Mesothelial cell of epicardium (in vitro differentiated cells): ENCODE data around the gene ATP13A2. TPM values are rescaled to one million over a fixed set of nuclear protein-coding genes. Genes with fewer than 3 reads are reported as not detected.
A peak's percentile ranks its signal among the peaks of the same experiment; 100 is the strongest.

ENCODE experiments used
- DNase-seq, 2 experiments: peaks; one replicate each; pipeline ENCODE4 v3.0.0; 2021; ENCODE audit warnings: low spot score in 2 of 2; ENCODE audit not compliant: unreplicated experiment in 2 of 2
- H3K27ac Mint-ChIP-seq: 2 replicates; pipeline ENCODE4 v1.8.0; 2021; ENCODE audit warnings: mixed read lengths
- H3K27me3 Mint-ChIP-seq: 2 replicates; pipeline ENCODE4 v1.8.0; 2021; ENCODE audit warnings: low read depth, mixed read lengths
- H3K36me3 Mint-ChIP-seq: 2 replicates; pipeline ENCODE4 v1.8.0; 2021; ENCODE audit warnings: mixed read lengths
- H3K4me1 Mint-ChIP-seq: 2 replicates; pipeline ENCODE4 v1.8.0; 2021; ENCODE audit warnings: mixed read lengths
- H3K4me3 Mint-ChIP-seq: 2 replicates; pipeline ENCODE4 v1.8.0; 2021; ENCODE audit warnings: mild to moderate bottlenecking, moderate library complexity, mixed read lengths
- H3K9me3 Mint-ChIP-seq: 2 replicates; pipeline ENCODE4 v1.8.0; 2021; ENCODE audit warnings: mixed read lengths
- CTCF ChIP-seq: fragments of 200-600 bp; sonication (generic); IDR thresholded peaks from one replicate; pipeline ENCODE4 v1.5.0; 2021; ENCODE audit warnings: antibody characterized with exemption; ENCODE audit not compliant: unreplicated experiment
- total RNA-seq: library from RNA; stranded (reverse); gene quantifications from 3 replicates; pipeline ENCODE4 v1.2.1, GENCODE V29; 2021

The ATP13A2 gene
- total RNA-seq, 1 donor from 2014 or later, result 57.8 TPM

GRCh38 chr1:16981269-16981849 is 30.4 kb downstream of the ATP13A2 start:
- DNase-seq, result no peak
- Mint-ChIP-seq H3K4me3 (peak overlapping the region; percentile 85), H3K36me3 (peaks cover 7% of the 10 kb centered on the region), H3K27ac (peak overlapping the region; percentile 93), H3K9me3 (no peaks in the 10 kb centered on the region), H3K27me3 (no peaks in the 10 kb centered on the region), H3K4me1 (peaks cover 50% of the 10 kb centered on the region)
- no peak for TF ChIP-seq CTCF

- TF ChIP-seq CTCF, result no peak
- Mint-ChIP-seq H3K4me3 (peak within 1 kb of the TSS; percentile 85), H3K27me3 (no peaks in the 10 kb centered on the region), H3K9me3 (no peaks in the 10 kb centered on the region), H3K27ac (peak within 1 kb of the TSS; percentile 93), H3K4me1 (peaks cover 56% of the 10 kb centered on the region), H3K36me3 (peaks cover 6% of the 10 kb centered on the region)
- peak in 1 of 2 experiments; percentile 59 for DNase-seq
Measured at GRCh38 chr1:16980473-16981268, 31.1 kb downstream of the ATP13A2 start, which contains the start of gene MFAP2. Gene MFAP2 (minus strand): TSS chr1:16980620. CDS start chr1:16978273, 2,347 bp downstream.

GRCh38 chr1:16979475-16980327 is 32.0 kb downstream of the ATP13A2 start:
- peaks cover 55% of the 10 kb centered on the region for H3K4me1 Mint-ChIP-seq
- no peaks in the 10 kb centered on the region for H3K9me3 Mint-ChIP-seq
- DNase-seq, result peak in 1 of 2 experiments; percentile 66
- no peaks in the 10 kb centered on the region for H3K27me3 Mint-ChIP-seq
- peak overlapping the region; percentile 85 for H3K4me3 Mint-ChIP-seq
- TF ChIP-seq CTCF, result no peak
- H3K27ac Mint-ChIP-seq, result peak overlapping the region; percentile 81
- H3K36me3 Mint-ChIP-seq, result peaks cover 12% of the 10 kb centered on the region

GRCh38 chr1:16978567-16979474 is 32.9 kb downstream of the ATP13A2 start:
- Mint-ChIP-seq H3K27ac (peak overlapping the region; percentile 81), H3K4me3 (peak overlapping the region; percentile 85), H3K36me3 (peaks cover 12% of the 10 kb centered on the region), H3K9me3 (no peaks in the 10 kb centered on the region), H3K4me1 (peaks cover 50% of the 10 kb centered on the region), H3K27me3 (no peaks in the 10 kb centered on the region)
- TF ChIP-seq CTCF, result no peak
- DNase-seq, result no peak

GRCh38 chr1:16978139-16978538 is 33.6 kb downstream of the ATP13A2 start:
- H3K4me1 Mint-ChIP-seq, result peaks cover 44% of the 10 kb centered on the region
- no peak for TF ChIP-seq CTCF
- H3K27ac Mint-ChIP-seq, result peak overlapping the region; percentile 67
- H3K4me3 Mint-ChIP-seq, result peak overlapping the region; percentile 85
- H3K27me3 Mint-ChIP-seq, result no peaks in the 10 kb centered on the region
- no peak for DNase-seq
- peaks cover 12% of the 10 kb centered on the region for H3K36me3 Mint-ChIP-seq
- H3K9me3 Mint-ChIP-seq, result no peaks in the 10 kb centered on the region
